ENCODE measurements around the gene TFB1M. TPM values are rescaled to one million over a fixed set of nuclear protein-coding genes. Genes with fewer than 3 reads are reported as not detected.

The TFB1M gene
- total RNA-seq, 4 donors from 2014 or later, result 11.4 to 26.4 (median 13.3) TPM

DNA sequence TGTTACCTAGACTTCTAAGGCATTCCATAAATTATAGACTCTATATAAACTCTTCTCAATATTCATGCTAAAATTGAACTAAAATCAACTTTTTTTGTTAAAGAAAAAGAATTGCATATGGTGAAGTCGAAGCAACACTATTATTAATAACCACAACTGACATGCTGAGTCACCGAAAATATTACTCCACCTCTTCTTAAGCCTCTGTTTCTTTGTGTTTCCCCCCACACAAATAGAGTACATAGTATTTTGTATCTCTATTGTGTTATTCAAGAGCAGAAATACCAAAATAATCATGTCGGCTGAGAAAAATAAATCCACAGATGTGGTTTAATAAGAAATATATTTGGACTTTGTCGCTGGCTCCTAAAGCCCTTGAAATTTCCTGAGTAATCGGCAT, 23.8 kb downstream of the TFB1M start:
- Histone ChIP-seq H3K4me1 (no peaks in the 10 kb centered on the region), H3K9me3 (no peaks in the 10 kb centered on the region), H3K27me3 (no peaks in the 10 kb centered on the region), H3K36me3 (peaks cover 0 to 25% (median 0%) of the 10 kb centered on the region in 3 donors), H3K27ac (no peak overlapping the region), H3K4me3 (no peak overlapping the region)
- TF ChIP-seq, protein P1, sequence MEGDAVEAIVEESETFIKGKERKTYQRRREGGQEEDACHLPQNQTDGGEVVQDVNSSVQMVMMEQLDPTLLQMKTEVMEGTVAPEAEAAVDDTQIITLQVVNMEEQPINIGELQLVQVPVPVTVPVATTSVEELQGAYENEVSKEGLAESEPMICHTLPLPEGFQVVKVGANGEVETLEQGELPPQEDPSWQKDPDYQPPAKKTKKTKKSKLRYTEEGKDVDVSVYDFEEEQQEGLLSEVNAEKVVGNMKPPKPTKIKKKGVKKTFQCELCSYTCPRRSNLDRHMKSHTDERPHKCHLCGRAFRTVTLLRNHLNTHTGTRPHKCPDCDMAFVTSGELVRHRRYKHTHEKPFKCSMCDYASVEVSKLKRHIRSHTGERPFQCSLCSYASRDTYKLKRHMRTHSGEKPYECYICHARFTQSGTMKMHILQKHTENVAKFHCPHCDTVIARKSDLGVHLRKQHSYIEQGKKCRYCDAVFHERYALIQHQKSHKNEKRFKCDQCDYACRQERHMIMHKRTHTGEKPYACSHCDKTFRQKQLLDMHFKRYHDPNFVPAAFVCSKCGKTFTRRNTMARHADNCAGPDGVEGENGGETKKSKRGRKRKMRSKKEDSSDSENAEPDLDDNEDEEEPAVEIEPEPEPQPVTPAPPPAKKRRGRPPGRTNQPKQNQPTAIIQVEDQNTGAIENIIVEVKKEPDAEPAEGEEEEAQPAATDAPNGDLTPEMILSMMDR (IDR thresholded peaks at IDR 0.05), result no peak
- TF ChIP-seq POLR2A (IDR thresholded peaks at IDR 0.05), result no peak
- no peak for DNase-seq

DNA sequence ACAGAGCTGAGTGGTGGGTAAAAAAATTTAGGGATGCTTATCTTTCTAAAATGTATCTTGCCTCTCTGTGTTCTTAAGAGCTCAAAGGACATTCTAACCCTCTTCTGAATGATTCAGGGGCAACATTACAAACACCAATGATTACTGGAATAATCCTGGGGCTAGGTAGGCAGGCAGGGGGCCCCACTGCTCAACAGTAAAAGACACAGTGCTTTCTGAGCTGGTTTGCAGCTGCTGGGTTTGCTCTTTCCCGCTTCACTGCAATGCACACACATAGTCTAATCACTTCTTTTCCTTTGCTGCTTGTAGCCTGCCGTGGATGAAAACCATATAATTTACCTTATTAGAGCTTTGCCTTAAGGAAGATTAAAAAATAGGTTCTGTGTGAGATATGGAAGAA, 26.5 kb downstream of the TFB1M start:
- DNase-seq, result no peak
- TF ChIP-seq, protein P1 (IDR thresholded peaks at IDR 0.05), result no peak
- no peak for TF ChIP-seq POLR2A (IDR thresholded peaks at IDR 0.05)

GRCh38 chr6:155284775-155285174, 29.5 kb downstream of the TFB1M start:
- no peak overlapping the region for H3K27ac ChIP-seq
- H3K27me3 ChIP-seq, result no peaks in the 10 kb centered on the region
- no peaks in the 10 kb centered on the region for H3K4me1 ChIP-seq
- TF ChIP-seq, protein P1 (IDR thresholded peaks at IDR 0.05), result no peak
- TF ChIP-seq POLR2A (IDR thresholded peaks at IDR 0.05), result no peak
- H3K4me3 ChIP-seq, result no peak overlapping the region
- H3K9me3 ChIP-seq, result no peaks in the 10 kb centered on the region
- H3K36me3 ChIP-seq, result peaks cover 0 to 30% (median 0%) of the 10 kb centered on the region in 3 donors
- DNase-seq, result no peak

More for the DNA sequence above, 26.5 kb downstream of the TFB1M start:
- no peaks in the 10 kb centered on the region for H3K9me3 ChIP-seq
- H3K4me3 ChIP-seq, result no peak overlapping the region
- H3K27me3 ChIP-seq, result no peaks in the 10 kb centered on the region
- H3K27ac ChIP-seq, result no peak overlapping the region
- H3K36me3 ChIP-seq, result peaks cover 0 to 42% (median 0%) of the 10 kb centered on the region in 3 donors
- no peaks in the 10 kb centered on the region for H3K4me1 ChIP-seq

DNA sequence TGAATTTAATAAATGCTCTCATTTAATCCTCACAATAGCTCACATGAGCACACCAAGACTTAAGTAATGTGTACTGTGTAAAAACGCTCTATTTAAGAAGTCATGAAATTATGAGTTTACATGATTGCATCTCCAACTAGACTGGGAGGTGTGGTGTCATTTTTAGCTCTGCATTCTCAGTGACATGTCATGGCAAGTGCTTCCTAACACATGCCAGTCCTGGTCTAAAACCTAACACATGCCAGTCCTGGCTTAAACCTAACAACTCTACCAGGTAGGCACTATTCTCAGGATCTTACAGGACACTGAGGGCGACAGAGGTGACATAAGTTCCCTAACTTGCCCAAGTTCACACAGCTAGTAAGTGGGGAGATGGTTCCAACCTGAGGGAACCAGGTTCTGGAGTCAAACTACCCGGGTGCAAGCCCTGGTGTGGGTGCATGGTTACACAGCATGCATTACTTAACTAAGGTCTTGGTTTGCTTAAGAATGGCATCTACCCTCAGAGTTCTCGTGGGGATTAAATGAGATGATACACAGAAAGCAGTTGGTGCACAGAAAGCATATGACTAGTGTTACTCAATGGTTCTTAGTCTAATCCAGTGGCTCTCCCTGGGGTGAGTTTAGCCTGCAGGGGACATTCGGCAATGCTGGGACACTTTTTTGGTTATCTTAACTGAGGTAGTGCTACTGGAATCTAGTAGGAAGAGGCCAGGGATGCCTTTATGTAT, 35.8 kb downstream of the TFB1M start:
- DNase-seq, result no peak
- Histone ChIP-seq H3K4me1 (peaks cover 0 to 6% (median 0%) of the 10 kb centered on the region in 4 donors), H3K9me3 (no peaks in the 10 kb centered on the region), H3K27me3 (no peaks in the 10 kb centered on the region), H3K4me3 (no peak overlapping the region), H3K36me3 (peaks cover 0 to 3% (median 0%) of the 10 kb centered on the region in 3 donors), H3K27ac (no peak overlapping the region)
- TF ChIP-seq POLR2A (IDR thresholded peaks at IDR 0.05), result no peak
- TF ChIP-seq, protein P1 (IDR thresholded peaks at IDR 0.05), result no peak

DNA sequence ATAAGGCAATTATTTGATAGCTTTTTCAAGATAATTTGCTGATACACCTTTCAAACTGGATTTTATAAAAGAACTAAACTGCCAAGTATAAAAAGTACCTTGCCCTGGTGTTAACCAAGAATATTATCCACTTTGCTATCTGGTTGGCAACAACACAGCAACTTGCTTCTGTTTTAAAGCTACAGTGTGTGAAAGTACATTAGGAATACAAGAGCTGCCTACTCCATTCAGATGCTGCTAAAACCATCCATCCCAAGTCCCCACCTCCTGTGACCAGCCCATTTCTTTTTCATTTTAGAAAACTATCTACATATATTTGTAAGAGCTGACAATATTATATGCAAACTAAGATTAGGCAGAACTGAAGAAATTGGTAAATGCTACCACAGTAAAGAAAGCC, 37.6 kb downstream of the TFB1M start:
- H3K27me3 ChIP-seq, result no peaks in the 10 kb centered on the region
- H3K4me1 ChIP-seq, result peaks cover 0 to 6% (median 0%) of the 10 kb centered on the region in 4 donors
- H3K4me3 ChIP-seq, result no peak overlapping the region
- DNase-seq, result no peak
- TF ChIP-seq, protein P1 (IDR thresholded peaks at IDR 0.05), result no peak
- no peak for TF ChIP-seq POLR2A (IDR thresholded peaks at IDR 0.05)
- no peak overlapping the region for H3K27ac ChIP-seq
- H3K36me3 ChIP-seq, result peaks cover 0 to 3% (median 0%) of the 10 kb centered on the region in 3 donors
- H3K9me3 ChIP-seq, result no peaks in the 10 kb centered on the region
